ENCODE results near the gene P2RY12.

Gene P2RY12

GRCh38 chr3:151331696-151332095 lies 52.9 kb downstream of the P2RY12 start:
- H3K9me3 ChIP-seq (ENCODE audit: low read length): no peaks in the 10 kb centered on the region
- H3K27ac ChIP-seq (ENCODE audit: low read depth, low read length): no peak overlapping the region
- no peak overlapping the region for H3K9ac ChIP-seq (ENCODE audit: low read length)
- no peaks in the 10 kb centered on the region for H3K27me3 ChIP-seq (ENCODE audit: control insufficient read depth in 1 of 2, insufficient read depth in 2 of 2, low read length in 2 of 2)
- H3K36me3 ChIP-seq (ENCODE audit: insufficient read depth, low read length): no peaks in the 10 kb centered on the region
- no peaks in the 10 kb centered on the region for H3K4me1 ChIP-seq (ENCODE audit: insufficient read depth, low read length)
- no peak overlapping the region for H3K4me3 ChIP-seq (ENCODE audit: low read depth in 1 of 2, low read length in 2 of 2)

GRCh38 chr3:151330899-151331298 lies 53.7 kb downstream of the P2RY12 start:
- no peaks in the 10 kb centered on the region for H3K4me1 ChIP-seq (ENCODE audit: insufficient read depth, low read length)
- no peaks in the 10 kb centered on the region for H3K9me3 ChIP-seq (ENCODE audit: low read length)
- H3K27ac ChIP-seq (ENCODE audit: low read depth, low read length): no peak overlapping the region
- H3K27me3 ChIP-seq (ENCODE audit: control insufficient read depth in 1 of 2, insufficient read depth in 2 of 2, low read length in 2 of 2): no peaks in the 10 kb centered on the region
- no peak overlapping the region for H3K4me3 ChIP-seq (ENCODE audit: low read depth in 1 of 2, low read length in 2 of 2)
- H3K9ac ChIP-seq (ENCODE audit: low read length): no peak overlapping the region
- H3K36me3 ChIP-seq (ENCODE audit: insufficient read depth, low read length): no peaks in the 10 kb centered on the region

GRCh38 chr3:151330379-151330778 lies 54.2 kb downstream of the P2RY12 start:
- Histone ChIP-seq H3K9me3 (ENCODE audit: low read length) (no peaks in the 10 kb centered on the region), H3K36me3 (ENCODE audit: insufficient read depth, low read length) (no peaks in the 10 kb centered on the region), H3K9ac (ENCODE audit: low read length) (no peak overlapping the region), H3K4me1 (ENCODE audit: insufficient read depth, low read length) (no peaks in the 10 kb centered on the region), H3K27me3 (ENCODE audit: control insufficient read depth in 1 of 2, insufficient read depth in 2 of 2, low read length in 2 of 2) (no peaks in the 10 kb centered on the region), H3K4me3 (ENCODE audit: low read depth in 1 of 2, low read length in 2 of 2) (no peak overlapping the region), H3K27ac (ENCODE audit: low read depth, low read length) (no peak overlapping the region)

- no peaks in the 10 kb centered on the region for H3K36me3 ChIP-seq (ENCODE audit: insufficient read depth, low read length)
- H3K9ac ChIP-seq (ENCODE audit: low read length): no peak within 1 kb of the TSS
- H3K27me3 ChIP-seq (ENCODE audit: control insufficient read depth in 1 of 2, insufficient read depth in 2 of 2, low read length in 2 of 2): no peaks in the 10 kb centered on the region
- H3K27ac ChIP-seq (ENCODE audit: low read depth, low read length): no peak within 1 kb of the TSS
- no peaks in the 10 kb centered on the region for H3K9me3 ChIP-seq (ENCODE audit: low read length)
- H3K4me3 ChIP-seq (ENCODE audit: low read depth in 1 of 2, low read length in 2 of 2): no peak within 1 kb of the TSS
- no peaks in the 10 kb centered on the region for H3K4me1 ChIP-seq (ENCODE audit: insufficient read depth, low read length)
Observed at GRCh38 chr3:151329363-151329762, 55.2 kb downstream of the P2RY12 start, which contains the start of gene P2RY13. TSS of gene P2RY13 (minus strand) at chr3:151329549. CDS start at chr3:151329528, 21 bp downstream.

GRCh38 chr3:151328298-151328995 lies 56.1 kb downstream of the P2RY12 start:
- no peak overlapping the region for H3K9ac ChIP-seq (ENCODE audit: low read length)
- no peaks in the 10 kb centered on the region for H3K27me3 ChIP-seq (ENCODE audit: control insufficient read depth in 1 of 2, insufficient read depth in 2 of 2, low read length in 2 of 2)
- no peak overlapping the region for H3K27ac ChIP-seq (ENCODE audit: low read depth, low read length)
- H3K9me3 ChIP-seq (ENCODE audit: low read length): no peaks in the 10 kb centered on the region
- no peaks in the 10 kb centered on the region for H3K4me1 ChIP-seq (ENCODE audit: insufficient read depth, low read length)
- no peaks in the 10 kb centered on the region for H3K36me3 ChIP-seq (ENCODE audit: insufficient read depth, low read length)
- H3K4me3 ChIP-seq (ENCODE audit: low read depth in 1 of 2, low read length in 2 of 2): no peak overlapping the region

- Histone ChIP-seq H3K27ac (ENCODE audit: low read depth, low read length) (no peak overlapping the region), H3K9me3 (ENCODE audit: low read length) (no peaks in the 10 kb centered on the region), H3K36me3 (ENCODE audit: insufficient read depth, low read length) (no peaks in the 10 kb centered on the region), H3K4me3 (ENCODE audit: low read depth in 1 of 2, low read length in 2 of 2) (no peak overlapping the region), H3K9ac (ENCODE audit: low read length) (no peak overlapping the region), H3K4me1 (ENCODE audit: insufficient read depth, low read length) (no peaks in the 10 kb centered on the region), H3K27me3 (ENCODE audit: control insufficient read depth in 1 of 2, insufficient read depth in 2 of 2, low read length in 2 of 2) (no peaks in the 10 kb centered on the region)
Observed at GRCh38 chr3:151327571-151328198, 56.9 kb downstream of the P2RY12 start.

GRCh38 chr3:151322511-151322910 lies 62.0 kb downstream of the P2RY12 start:
- Histone ChIP-seq H3K4me3 (ENCODE audit: low read depth in 1 of 2, low read length in 2 of 2) (no peak overlapping the region), H3K9ac (ENCODE audit: low read length) (no peak overlapping the region), H3K9me3 (ENCODE audit: low read length) (no peaks in the 10 kb centered on the region), H3K27ac (ENCODE audit: low read depth, low read length) (no peak overlapping the region), H3K36me3 (ENCODE audit: insufficient read depth, low read length) (no peaks in the 10 kb centered on the region), H3K27me3 (ENCODE audit: control insufficient read depth in 1 of 2, insufficient read depth in 2 of 2, low read length in 2 of 2) (no peaks in the 10 kb centered on the region), H3K4me1 (ENCODE audit: insufficient read depth, low read length) (no peaks in the 10 kb centered on the region)

GRCh38 chr3:151321526-151321925 lies 63.0 kb downstream of the P2RY12 start:
- no peak overlapping the region for H3K9ac ChIP-seq (ENCODE audit: low read length)
- no peaks in the 10 kb centered on the region for H3K27me3 ChIP-seq (ENCODE audit: control insufficient read depth in 1 of 2, insufficient read depth in 2 of 2, low read length in 2 of 2)
- no peaks in the 10 kb centered on the region for H3K9me3 ChIP-seq (ENCODE audit: low read length)
- no peaks in the 10 kb centered on the region for H3K36me3 ChIP-seq (ENCODE audit: insufficient read depth, low read length)
- no peak overlapping the region for H3K4me3 ChIP-seq (ENCODE audit: low read depth in 1 of 2, low read length in 2 of 2)
- H3K27ac ChIP-seq (ENCODE audit: low read depth, low read length): no peak overlapping the region
- H3K4me1 ChIP-seq (ENCODE audit: insufficient read depth, low read length): no peaks in the 10 kb centered on the region

GRCh38 chr3:151320131-151320530 lies 64.4 kb downstream of the P2RY12 start:
- Histone ChIP-seq H3K27me3 (ENCODE audit: control insufficient read depth in 1 of 2, insufficient read depth in 2 of 2, low read length in 2 of 2) (no peaks in the 10 kb centered on the region), H3K9ac (ENCODE audit: low read length) (no peak overlapping the region), H3K36me3 (ENCODE audit: insufficient read depth, low read length) (no peaks in the 10 kb centered on the region), H3K9me3 (ENCODE audit: low read length) (no peaks in the 10 kb centered on the region), H3K27ac (ENCODE audit: low read depth, low read length) (no peak overlapping the region), H3K4me1 (ENCODE audit: insufficient read depth, low read length) (no peaks in the 10 kb centered on the region), H3K4me3 (ENCODE audit: low read depth in 1 of 2, low read length in 2 of 2) (no peak overlapping the region)

GRCh38 chr3:151319628-151320027 lies 64.9 kb downstream of the P2RY12 start:
- H3K9me3 ChIP-seq (ENCODE audit: low read length): no peaks in the 10 kb centered on the region
- H3K4me3 ChIP-seq (ENCODE audit: low read depth in 1 of 2, low read length in 2 of 2): no peak overlapping the region
- H3K27ac ChIP-seq (ENCODE audit: low read depth, low read length): no peak overlapping the region

GRCh38 chr3:151318991-151319390 lies 65.6 kb downstream of the P2RY12 start:
- Histone ChIP-seq H3K4me3 (ENCODE audit: low read depth in 1 of 2, low read length in 2 of 2) (no peak overlapping the region), H3K9ac (ENCODE audit: low read length) (no peak overlapping the region), H3K36me3 (ENCODE audit: insufficient read depth, low read length) (no peaks in the 10 kb centered on the region), H3K9me3 (ENCODE audit: low read length) (no peaks in the 10 kb centered on the region), H3K27ac (ENCODE audit: low read depth, low read length) (no peak overlapping the region), H3K27me3 (ENCODE audit: control insufficient read depth in 1 of 2, insufficient read depth in 2 of 2, low read length in 2 of 2) (no peaks in the 10 kb centered on the region), H3K4me1 (ENCODE audit: insufficient read depth, low read length) (no peaks in the 10 kb centered on the region)

More at GRCh38 chr3:151319628-151320027, 64.9 kb downstream of the P2RY12 start:
- Histone ChIP-seq H3K4me1 (ENCODE audit: insufficient read depth, low read length) (no peaks in the 10 kb centered on the region), H3K36me3 (ENCODE audit: insufficient read depth, low read length) (no peaks in the 10 kb centered on the region), H3K9ac (ENCODE audit: low read length) (no peak overlapping the region), H3K27me3 (ENCODE audit: control insufficient read depth in 1 of 2, insufficient read depth in 2 of 2, low read length in 2 of 2) (no peaks in the 10 kb centered on the region)

GRCh38 chr3:151318313-151318712 lies 66.2 kb downstream of the P2RY12 start:
- Histone ChIP-seq H3K36me3 (ENCODE audit: insufficient read depth, low read length) (no peaks in the 10 kb centered on the region), H3K9ac (ENCODE audit: low read length) (no peak overlapping the region), H3K4me3 (ENCODE audit: low read depth in 1 of 2, low read length in 2 of 2) (no peak overlapping the region), H3K4me1 (ENCODE audit: insufficient read depth, low read length) (no peaks in the 10 kb centered on the region), H3K9me3 (ENCODE audit: low read length) (no peaks in the 10 kb centered on the region), H3K27me3 (ENCODE audit: control insufficient read depth in 1 of 2, insufficient read depth in 2 of 2, low read length in 2 of 2) (no peaks in the 10 kb centered on the region), H3K27ac (ENCODE audit: low read depth, low read length) (no peak overlapping the region)

Measured in muscle layer of colon (tissue), 2 donors.